Osteoblast (primary cell): ENCODE measurements around the gene BRMS1L. TPM values are rescaled to one million over a fixed set of nuclear protein-coding genes. Genes with fewer than 3 reads are reported as not detected.

Experiments used
- DNase-seq: peaks from one replicate; pipeline ENCODE4 v3.0.0; 2011; ENCODE audit warnings: low spot score, mixed read lengths; ENCODE audit not compliant: insufficient read length; ENCODE audit errors: missing footprints
- H2AFZ ChIP-seq: 2 replicates; pipeline ENCODE4 v1.6.0; 2011; ENCODE audit warnings: mild to moderate bottlenecking, low read length
- H3K27ac ChIP-seq: 2 replicates; pipeline ENCODE4 v1.5.1; 2011; ENCODE audit warnings: mild to moderate bottlenecking, low read depth, low read length, moderate library complexity
- H3K27me3 ChIP-seq: 2 replicates; pipeline ENCODE4 v1.6.0; 2012; ENCODE audit warnings: mild to moderate bottlenecking, control low read depth, inconsistent platforms, low read length, moderate library complexity; ENCODE audit not compliant: insufficient read depth
- H3K36me3 ChIP-seq: 2 replicates; pipeline ENCODE4 v1.5.1; 2011; ENCODE audit warnings: mild to moderate bottlenecking, low read length, control low read depth, moderate library complexity; ENCODE audit not compliant: insufficient read depth
- H3K4me1 ChIP-seq: 2 replicates; pipeline ENCODE4 v1.5.1; 2011; ENCODE audit warnings: mild to moderate bottlenecking, low read length, control low read depth, moderate library complexity; ENCODE audit not compliant: insufficient read depth
- H3K4me2 ChIP-seq: 2 replicates; pipeline ENCODE4 v1.6.0; 2011; ENCODE audit warnings: mild to moderate bottlenecking, low read length; ENCODE audit not compliant: insufficient read depth
- H3K4me3 ChIP-seq: fragments of 200-600 bp; sonication (generic); 3 replicates; pipeline ENCODE4 v1.5.1; 2012; ENCODE audit warnings: mild to moderate bottlenecking, low read length, inconsistent platforms; ENCODE audit not compliant: insufficient read depth
- H3K79me2 ChIP-seq: 2 replicates; pipeline ENCODE4 v1.6.0; 2012; ENCODE audit warnings: mild to moderate bottlenecking, low read length, control low read depth, inconsistent platforms; ENCODE audit not compliant: insufficient read depth
- H3K9me3 ChIP-seq: 2 replicates; pipeline ENCODE4 v1.5.1; 2011; ENCODE audit warnings: low read depth, low read length, control low read depth
- H4K20me1 ChIP-seq: 2 replicates; pipeline ENCODE4 v1.6.0; 2012; ENCODE audit warnings: mild to moderate bottlenecking, low read length, control low read depth; ENCODE audit not compliant: insufficient read depth
- CTCF ChIP-seq: IDR thresholded peaks from 2 replicates; pipeline ENCODE4 v1.5.1; 2011; ENCODE audit warnings: mild to moderate bottlenecking, low read depth, low read length, moderate library complexity; ENCODE audit errors: extremely low read depth
- total RNA-seq: library from RNA; depleted of rRNA; stranded (reverse); fragments of >200 nt; gene quantifications from 2 replicates; pipeline ENCODE4 v1.2.3, GENCODE V29; 2012

BRMS1L gene
- total RNA-seq, 1 donor, result 3.6 TPM

GRCh38 chr14:35818346-35819115, 7.6 kb upstream of the BRMS1L start:
- H4K20me1 ChIP-seq, result no peaks in the 10 kb centered on the region
- no peak overlapping the region for H2AFZ ChIP-seq
- no peaks in the 10 kb centered on the region for H3K36me3 ChIP-seq
- H3K27me3 ChIP-seq, result peaks cover 4% of the 10 kb centered on the region
- no peaks in the 10 kb centered on the region for H3K9me3 ChIP-seq
- H3K4me1 ChIP-seq, result no peaks in the 10 kb centered on the region
- no peak overlapping the region for H3K27ac ChIP-seq
- peak; percentile 89 for DNase-seq
- no peak overlapping the region for H3K4me2 ChIP-seq
- H3K79me2 ChIP-seq, result no peaks in the 10 kb centered on the region
- TF ChIP-seq CTCF, result peak; percentile 64
- no peak overlapping the region for H3K4me3 ChIP-seq

- Histone ChIP-seq H3K36me3 (no peaks in the 10 kb centered on the region), H2AFZ (no peak overlapping the region), H3K9me3 (no peaks in the 10 kb centered on the region), H3K4me3 (no peak overlapping the region), H4K20me1 (no peaks in the 10 kb centered on the region), H3K79me2 (no peaks in the 10 kb centered on the region), H3K27me3 (peaks cover 4% of the 10 kb centered on the region), H3K4me1 (no peaks in the 10 kb centered on the region), H3K27ac (no peak overlapping the region), H3K4me2 (no peak overlapping the region)
- no peak for DNase-seq
- no peak for TF ChIP-seq CTCF
These were observed 6.3 kb upstream of the BRMS1L start for GRCh38 chr14:35819591-35820540.

GRCh38 chr14:35821564-35822411, 4.3 kb upstream of the BRMS1L start:
- H3K4me3 ChIP-seq, result no peak overlapping the region
- peak; percentile 92 for TF ChIP-seq CTCF
- peaks cover 2% of the 10 kb centered on the region for H3K27me3 ChIP-seq
- no peaks in the 10 kb centered on the region for H3K79me2 ChIP-seq
- H3K27ac ChIP-seq, result no peak overlapping the region
- H3K36me3 ChIP-seq, result no peaks in the 10 kb centered on the region
- H2AFZ ChIP-seq, result peak overlapping the region; percentile 17
- H3K4me2 ChIP-seq, result no peak overlapping the region
- H3K9me3 ChIP-seq, result no peaks in the 10 kb centered on the region
- DNase-seq, result peak; percentile 84
- no peaks in the 10 kb centered on the region for H4K20me1 ChIP-seq
- H3K4me1 ChIP-seq, result peaks cover 3% of the 10 kb centered on the region
